ENCODE results near the gene ERVV-1. TPM values are rescaled to one million over a fixed set of nuclear protein-coding genes. Genes with fewer than 3 reads are reported as not detected.

The ERVV-1 gene
- total RNA-seq, 1 donor from 2014 or later: not detected

DNA sequence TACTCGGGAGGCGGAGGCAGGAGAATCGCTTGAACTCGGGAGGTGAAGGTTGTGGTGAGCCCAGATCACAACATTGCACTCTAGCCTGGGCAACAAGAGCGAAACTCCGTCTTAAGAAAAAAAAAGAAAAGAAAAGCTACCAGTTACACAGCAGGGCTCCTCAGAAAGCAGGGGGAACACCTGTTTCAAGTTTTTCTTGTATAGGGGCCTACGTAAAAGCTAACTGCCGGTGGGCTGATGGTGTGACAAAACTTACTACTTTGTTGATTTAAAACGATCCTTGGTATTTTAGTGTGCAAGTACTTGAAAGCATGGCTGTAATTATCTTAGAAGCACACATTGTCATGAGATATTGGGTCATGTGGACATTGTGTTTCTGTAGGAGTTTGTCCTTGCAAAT lies 15.7 kb upstream of the ERVV-1 start:
- ATAC-seq (no peak), DNase-seq (no peak)
- Histone ChIP-seq H3K36me3 (no peaks in the 10 kb centered on the region), H3K27ac (no peak overlapping the region), H3K9me3 (no peaks in the 10 kb centered on the region), H3K4me1 (no peaks in the 10 kb centered on the region), H3K27me3 (ENCODE audit: low read depth) (no peaks in the 10 kb centered on the region), H3K4me3 (no peak overlapping the region)
- intact Hi-C loops (cut with DNase I): no loop called here
- TF ChIP-seq, protein P1, sequence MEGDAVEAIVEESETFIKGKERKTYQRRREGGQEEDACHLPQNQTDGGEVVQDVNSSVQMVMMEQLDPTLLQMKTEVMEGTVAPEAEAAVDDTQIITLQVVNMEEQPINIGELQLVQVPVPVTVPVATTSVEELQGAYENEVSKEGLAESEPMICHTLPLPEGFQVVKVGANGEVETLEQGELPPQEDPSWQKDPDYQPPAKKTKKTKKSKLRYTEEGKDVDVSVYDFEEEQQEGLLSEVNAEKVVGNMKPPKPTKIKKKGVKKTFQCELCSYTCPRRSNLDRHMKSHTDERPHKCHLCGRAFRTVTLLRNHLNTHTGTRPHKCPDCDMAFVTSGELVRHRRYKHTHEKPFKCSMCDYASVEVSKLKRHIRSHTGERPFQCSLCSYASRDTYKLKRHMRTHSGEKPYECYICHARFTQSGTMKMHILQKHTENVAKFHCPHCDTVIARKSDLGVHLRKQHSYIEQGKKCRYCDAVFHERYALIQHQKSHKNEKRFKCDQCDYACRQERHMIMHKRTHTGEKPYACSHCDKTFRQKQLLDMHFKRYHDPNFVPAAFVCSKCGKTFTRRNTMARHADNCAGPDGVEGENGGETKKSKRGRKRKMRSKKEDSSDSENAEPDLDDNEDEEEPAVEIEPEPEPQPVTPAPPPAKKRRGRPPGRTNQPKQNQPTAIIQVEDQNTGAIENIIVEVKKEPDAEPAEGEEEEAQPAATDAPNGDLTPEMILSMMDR (IDR thresholded peaks at IDR 0.05): no peak

DNA sequence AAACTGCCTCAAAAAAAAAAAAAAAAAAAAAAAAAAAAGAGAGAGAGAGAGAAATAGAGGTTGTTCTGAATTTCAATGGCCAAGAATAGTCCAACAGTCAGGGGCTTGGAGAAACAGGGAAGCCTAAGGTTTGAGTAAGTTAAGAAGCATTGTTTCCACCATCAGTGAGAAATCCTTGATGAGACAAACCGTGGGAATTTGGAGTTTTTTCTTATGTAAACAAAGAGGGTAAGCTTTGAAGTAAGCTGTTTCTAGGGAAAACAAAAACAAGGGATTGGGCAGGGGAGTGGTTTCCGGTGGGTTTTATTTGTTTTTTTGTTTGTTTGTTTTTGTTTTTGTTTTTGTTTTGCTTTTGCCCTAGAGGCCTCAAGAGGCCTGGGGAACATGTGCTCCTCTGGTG lies 11.2 kb upstream of the ERVV-1 start:
- Histone ChIP-seq H3K36me3 (no peaks in the 10 kb centered on the region), H3K9me3 (no peaks in the 10 kb centered on the region), H3K4me3 (no peak overlapping the region), H3K27me3 (ENCODE audit: low read depth) (no peaks in the 10 kb centered on the region), H3K27ac (no peak overlapping the region), H3K4me1 (no peaks in the 10 kb centered on the region)
- no peak for DNase-seq
- TF ChIP-seq, protein P1 (IDR thresholded peaks at IDR 0.05): no peak
- ATAC-seq: no peak
- intact Hi-C loops (cut with DNase I): no loop called here

DNA sequence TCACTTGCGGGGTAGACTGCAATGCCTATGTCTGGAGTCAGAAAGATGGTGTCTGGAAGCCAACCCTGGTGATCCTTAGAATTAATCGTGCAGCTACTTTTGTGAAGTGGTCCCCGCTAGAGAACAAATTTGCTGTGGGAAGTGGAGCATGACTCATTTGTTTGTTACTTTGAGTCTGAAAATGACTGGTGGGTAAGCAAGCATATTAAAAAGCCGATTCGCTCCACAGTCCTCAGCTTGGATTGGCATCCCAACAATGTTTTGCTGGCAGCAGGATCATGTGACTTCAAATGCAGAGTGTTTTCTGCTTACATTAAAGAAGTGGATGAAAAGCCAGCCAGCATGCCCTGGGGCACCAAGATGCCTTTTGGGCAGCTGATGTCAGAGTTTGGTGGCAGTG lies 9.5 kb upstream of the ERVV-1 start:
- no peak overlapping the region for H3K27ac ChIP-seq
- H3K4me1 ChIP-seq: no peaks in the 10 kb centered on the region
- no peak for ATAC-seq
- no peak overlapping the region for H3K4me3 ChIP-seq
- H3K27me3 ChIP-seq (ENCODE audit: low read depth): no peaks in the 10 kb centered on the region
- TF ChIP-seq, protein P1 (IDR thresholded peaks at IDR 0.05): no peak
- DNase-seq: no peak
- intact Hi-C loops (cut with DNase I): no loop called here
- no peaks in the 10 kb centered on the region for H3K36me3 ChIP-seq
- no peaks in the 10 kb centered on the region for H3K9me3 ChIP-seq

DNA sequence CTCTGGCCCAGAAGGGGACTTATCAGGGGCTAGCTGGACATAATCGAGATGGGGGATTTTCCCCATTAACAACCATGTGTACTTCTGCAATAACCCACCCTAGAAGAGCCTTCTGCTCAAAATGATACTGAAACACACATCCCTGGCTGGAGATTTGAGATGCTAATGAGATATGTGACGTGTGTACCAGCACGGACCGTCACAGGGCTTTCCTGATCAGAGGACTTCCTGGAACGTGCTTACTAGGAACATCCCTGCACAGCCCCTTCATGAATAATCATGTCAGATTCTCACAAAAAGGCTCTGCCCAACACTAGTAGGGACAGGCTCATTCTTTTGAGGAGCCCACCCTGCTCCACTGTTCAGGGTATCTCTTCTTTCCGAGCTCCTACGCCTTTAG lies 6.5 kb upstream of the ERVV-1 start:
- DNase-seq: no peak
- Histone ChIP-seq H3K9me3 (no peaks in the 10 kb centered on the region), H3K4me1 (no peaks in the 10 kb centered on the region), H3K4me3 (no peak overlapping the region), H3K27ac (no peak overlapping the region), H3K27me3 (ENCODE audit: low read depth) (no peaks in the 10 kb centered on the region), H3K36me3 (no peaks in the 10 kb centered on the region)
- intact Hi-C loops (cut with DNase I): no loop called here
- no peak for ATAC-seq
- TF ChIP-seq, protein P1 (IDR thresholded peaks at IDR 0.05): no peak

DNA sequence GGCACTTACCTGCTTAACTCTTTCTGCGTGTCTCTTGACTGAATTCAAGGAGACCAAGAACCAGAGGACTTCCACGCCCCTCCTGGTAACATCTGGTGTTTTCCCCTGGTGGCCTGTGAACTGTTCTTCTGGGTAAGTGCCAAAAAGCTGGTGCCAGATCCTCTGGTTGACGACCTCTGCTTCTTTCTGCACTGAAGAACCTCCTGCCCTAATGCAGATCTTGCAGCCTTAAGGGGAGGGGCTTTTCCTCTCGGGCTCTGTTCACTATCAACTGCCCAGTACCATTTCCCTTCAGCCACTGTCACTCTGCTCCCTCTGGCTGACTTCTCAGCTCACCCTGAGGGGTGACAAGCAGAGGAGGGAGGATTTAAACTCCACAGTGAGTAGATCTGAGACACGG lies 6.1 kb upstream of the ERVV-1 start:
- Histone ChIP-seq H3K9me3 (no peaks in the 10 kb centered on the region), H3K4me3 (no peak overlapping the region), H3K36me3 (no peaks in the 10 kb centered on the region), H3K27me3 (ENCODE audit: low read depth) (no peaks in the 10 kb centered on the region), H3K4me1 (no peaks in the 10 kb centered on the region), H3K27ac (no peak overlapping the region)
- no peak for DNase-seq
- TF ChIP-seq, protein P1 (IDR thresholded peaks at IDR 0.05): no peak
- intact Hi-C loops (cut with DNase I): no loop called here
- ATAC-seq: no peak
